SU-DHL-6 (cell line): ENCODE measurements around the gene EFCAB14.
"Not testable (repeated sequence)": the region's sequence is repeated elsewhere in the genome, so short reads cannot be mapped to it uniquely, and the experiment has no call there.

Source experiments
- H2AFZ ChIP-seq: fragments of 200-600 bp; sonication (generic); 2 replicates; pipeline ENCODE4 v1.6.1; 2014; ENCODE audit warnings: low read depth, mild to moderate bottlenecking, moderate library complexity, mixed read lengths, antibody characterized with exemption, low read length; ENCODE audit not compliant: severe bottlenecking
- H3F3A ChIP-seq: fragments of 200-600 bp; shearing (Covaris generic); 2 replicates; pipeline ENCODE4 v1.6.0; 2016; ENCODE audit warnings: antibody characterized with exemption, mild to moderate bottlenecking; ENCODE audit not compliant: insufficient read depth
- H3K27ac ChIP-seq: fragments of 200-600 bp; sonication (generic); 2 replicates; pipeline ENCODE4 v1.5.1; 2016; ENCODE audit warnings: low read depth, mild to moderate bottlenecking, low read length, moderate library complexity, mixed read lengths
- H3K27me3 ChIP-seq: fragments of 200-600 bp; sonication (generic), shearing (Covaris generic); 2 replicates; pipeline ENCODE4 v1.6.0; 2014; ENCODE audit warnings: mild to moderate bottlenecking, low read length
- H3K36me3 ChIP-seq: fragments of 200-600 bp; sonication (generic); 2 replicates; pipeline ENCODE4 v1.6.1; 2014; ENCODE audit warnings: mild to moderate bottlenecking, low read length, mixed read lengths
- H3K4me2 ChIP-seq: fragments of 300-600, 200-600 bp; shearing (Covaris generic), sonication (generic); 2 replicates; pipeline ENCODE4 v1.6.0; 2014; ENCODE audit warnings: low read length, low read depth, mild to moderate bottlenecking; ENCODE audit not compliant: poor library complexity, severe bottlenecking
- H3K4me3 ChIP-seq: fragments of 200-600 bp; sonication (generic); 2 replicates; pipeline ENCODE4 v1.5.1; 2014; ENCODE audit warnings: antibody characterized with exemption, low read length, mild to moderate bottlenecking, mixed read lengths; ENCODE audit not compliant: insufficient read depth, poor library complexity, severe bottlenecking
- H3K79me2 ChIP-seq: fragments of 200-600 bp; sonication (generic); 2 replicates; pipeline ENCODE4 v1.6.1; 2014; ENCODE audit warnings: mild to moderate bottlenecking, low read length, moderate library complexity; ENCODE audit not compliant: insufficient read depth
- H3K9ac ChIP-seq: fragments of 200-600 bp; sonication (generic); 2 replicates; pipeline ENCODE4 v1.7.0; 2014; ENCODE audit warnings: mild to moderate bottlenecking, low read length
- H3K9me2 ChIP-seq: fragments of 200-600 bp; sonication (generic); replicated peaks from 2 replicates; pipeline ENCODE4 v1.6.1; 2014; ENCODE audit warnings: low read length; ENCODE audit not compliant: insufficient read depth
- H3K9me3 ChIP-seq: fragments of 200-600 bp; sonication (generic); 2 replicates; pipeline ENCODE4 v1.6.1; 2014; ENCODE audit warnings: low read length, mixed read lengths; ENCODE audit not compliant: insufficient read depth
- H4K20me1 ChIP-seq: fragments of 200-600 bp; sonication (generic); 2 replicates; pipeline ENCODE4 v1.6.1; 2014; ENCODE audit warnings: low read depth, mild to moderate bottlenecking, antibody characterized with exemption, low read length, moderate library complexity, mixed read lengths
- CTCF ChIP-seq: fragments of 200-600 bp; sonication (generic); IDR thresholded peaks from one replicate; pipeline ENCODE4 v1.5.1; 2017; ENCODE audit warnings: antibody characterized with exemption, mild to moderate bottlenecking, low read length, moderate library complexity; ENCODE audit not compliant: insufficient read depth, poor library complexity, severe bottlenecking
- EZH2phosphoT487 ChIP-seq: fragments of 200-600 bp; sonication (generic), shearing (Covaris generic); conservative IDR thresholded peaks from 2 replicates; pipeline ENCODE4 v1.6.1; 2018; ENCODE audit warnings: mild to moderate bottlenecking, antibody characterized with exemption, low read length, moderate library complexity, mixed read lengths

Gene EFCAB14

GRCh38 chr1:46652321-46653100, 66.4 kb downstream of the EFCAB14 start:
- no peaks in the 10 kb centered on the region for H3K27me3 ChIP-seq
- H3K9me3 ChIP-seq = peaks cover 4% of the 10 kb centered on the region; the same call in 1 of the 2 replicates
- H3K27ac ChIP-seq = no peak overlapping the region
- no peaks in the 10 kb centered on the region for H3K9me2 ChIP-seq
- H4K20me1 ChIP-seq = no peaks in the 10 kb centered on the region
- H3F3A ChIP-seq = no peaks in the 10 kb centered on the region
- H3K79me2 ChIP-seq = no peaks in the 10 kb centered on the region
- H2AFZ ChIP-seq = no peak overlapping the region
- peaks cover 30% of the 10 kb centered on the region for H3K36me3 ChIP-seq
- H3K4me3 ChIP-seq = no peak overlapping the region
- no peak overlapping the region for H3K4me2 ChIP-seq
- TF ChIP-seq EZH2phosphoT487 (no peak), CTCF (no peak)
- no peak overlapping the region for H3K9ac ChIP-seq

GRCh38 chr1:46651152-46651551, 67.8 kb downstream of the EFCAB14 start:
- H3K9ac ChIP-seq, H3K27me3 ChIP-seq, H3F3A ChIP-seq, H3K9me2 ChIP-seq, H3K4me3 ChIP-seq, H3K79me2 ChIP-seq, H3K4me2 ChIP-seq, H2AFZ ChIP-seq, H3K9me3 ChIP-seq, H3K27ac ChIP-seq, H4K20me1 ChIP-seq: not testable (repeated sequence)
- peaks cover 24% of the 10 kb centered on the region for H3K36me3 ChIP-seq

- Histone ChIP-seq H3K36me3 (peaks cover 19% of the 10 kb centered on the region), H4K20me1 (no peaks in the 10 kb centered on the region), H3K9ac (no peak overlapping the region), H3K9me3 (peaks cover 4% of the 10 kb centered on the region; the same call in 1 of the 2 replicates), H3F3A (no peaks in the 10 kb centered on the region), H3K4me2 (no peak overlapping the region), H2AFZ (no peak overlapping the region), H3K9me2 (no peaks in the 10 kb centered on the region), H3K27ac (no peak overlapping the region), H3K79me2 (no peaks in the 10 kb centered on the region), H3K27me3 (no peaks in the 10 kb centered on the region), H3K4me3 (no peak overlapping the region)
- TF ChIP-seq EZH2phosphoT487 = no peak
- no peak for TF ChIP-seq CTCF
These were observed 68.4 kb downstream of the EFCAB14 start for GRCh38 chr1:46650491-46650890.

- H3K9me2 ChIP-seq = no peaks in the 10 kb centered on the region
- no peak overlapping the region for H3K9ac ChIP-seq
- H3K9me3 ChIP-seq = peaks cover 4% of the 10 kb centered on the region; the same call in 1 of the 2 replicates
- H3K4me2 ChIP-seq = no peak overlapping the region
- peaks cover 15% of the 10 kb centered on the region for H3K36me3 ChIP-seq
- H2AFZ ChIP-seq = no peak overlapping the region
- H3K27me3 ChIP-seq = no peaks in the 10 kb centered on the region
- H3K4me3 ChIP-seq = no peak overlapping the region
- no peaks in the 10 kb centered on the region for H4K20me1 ChIP-seq
- no peaks in the 10 kb centered on the region for H3K79me2 ChIP-seq
- no peak for TF ChIP-seq CTCF
- TF ChIP-seq EZH2phosphoT487 = no peak
- H3F3A ChIP-seq = no peaks in the 10 kb centered on the region
- no peak overlapping the region for H3K27ac ChIP-seq
These were observed 69.2 kb downstream of the EFCAB14 start for GRCh38 chr1:46649764-46650163.
